Neuronal stem cell (in vitro differentiated cells): Measurements from ENCODE around the gene RPUSD4.

Experiments used
- DNase-seq: peaks from one replicate; pipeline ENCODE4 v3.0.0-alpha.2; 2013; ENCODE audit warnings: low spot score
- H2AFZ ChIP-seq: one replicate; pipeline ENCODE4 v1.6.1; 2013; ENCODE audit warnings: mild to moderate bottlenecking, low read length, inconsistent platforms
- H2AK5ac ChIP-seq: 2 replicates; pipeline ENCODE4 v1.6.1; 2013; ENCODE audit warnings: low read depth, mild to moderate bottlenecking, inconsistent platforms, low read length, moderate library complexity, mixed read lengths
- H2BK120ac ChIP-seq: 2 replicates; pipeline ENCODE4 v1.6.1; 2013; ENCODE audit warnings: low read depth, mild to moderate bottlenecking, inconsistent platforms, low read length, moderate library complexity, mixed read lengths
- H2BK12ac ChIP-seq: one replicate; pipeline ENCODE4 v1.6.1; 2013; ENCODE audit warnings: low read length, inconsistent platforms
- H2BK15ac ChIP-seq: 2 replicates; pipeline ENCODE4 v1.6.1; 2013; ENCODE audit warnings: mild to moderate bottlenecking, low read length, inconsistent platforms, mixed read lengths
- H2BK5ac ChIP-seq: one replicate; pipeline ENCODE4 v1.6.1; 2013; ENCODE audit warnings: inconsistent platforms, mild to moderate bottlenecking, low read length, moderate library complexity
- H3K14ac ChIP-seq: one replicate; pipeline ENCODE4 v1.6.1; 2013; ENCODE audit warnings: low read length, inconsistent platforms
- H3K18ac ChIP-seq: 2 replicates; pipeline ENCODE4 v1.6.1; 2013; ENCODE audit warnings: low read length, inconsistent platforms
- H3K23ac ChIP-seq: 2 replicates; pipeline ENCODE4 v1.6.1; 2013; ENCODE audit warnings: low read depth, mild to moderate bottlenecking, mixed read lengths, low read length, inconsistent platforms; ENCODE audit not compliant: poor library complexity
- H3K27ac ChIP-seq: replicated peaks from 3 replicates; pipeline ENCODE4 v1.5.1; 2013; ENCODE audit warnings: low read length, inconsistent platforms
- H3K27me3 ChIP-seq, 3 experiments: 2 replicates each; pipeline ENCODE4 v1.6.1; 2013; ENCODE audit warnings: low read length in 3 of 3, mild to moderate bottlenecking in 2 of 3, inconsistent platforms in 1 of 3, low read depth in 1 of 3, mixed read lengths in 1 of 3, moderate library complexity in 1 of 3; ENCODE audit not compliant: control insufficient read depth in 3 of 3, insufficient read depth in 3 of 3
- H3K36me3 ChIP-seq, 2 donors: replicated peaks in 1 of 2; 2 replicates each; pipeline ENCODE4 v1.6.1; 2013; ENCODE audit warnings: low read length in 2 of 2; ENCODE audit not compliant: control insufficient read depth in 2 of 2, insufficient read depth in 2 of 2
- H3K4ac ChIP-seq: 2 replicates; pipeline ENCODE4 v1.6.1; 2013; ENCODE audit warnings: inconsistent platforms, mild to moderate bottlenecking, low read length, moderate library complexity
- H3K4me1 ChIP-seq, 2 donors: 1 replicate in 1 of 2; 2 replicates in 1 of 2; pipeline ENCODE4 v1.6.1; 2013; ENCODE audit warnings: low read length in 2 of 2, low read depth in 1 of 2; ENCODE audit not compliant: control insufficient read depth in 2 of 2, insufficient read depth in 1 of 2
- H3K4me2 ChIP-seq: one replicate; pipeline ENCODE4 v1.6.1; 2013; ENCODE audit warnings: mild to moderate bottlenecking, low read length, inconsistent platforms; ENCODE audit not compliant: insufficient read depth, poor library complexity, severe bottlenecking
- H3K4me3 ChIP-seq, 2 donors: 2 replicates each; pipeline ENCODE4 v1.5.1; 2013; ENCODE audit warnings: low read length in 2 of 2, mild to moderate bottlenecking in 2 of 2, inconsistent platforms in 1 of 2, moderate library complexity in 1 of 2
- H3K79me1 ChIP-seq: one replicate; pipeline ENCODE4 v1.6.1; 2013; ENCODE audit warnings: low read depth, mild to moderate bottlenecking, inconsistent platforms, low read length, moderate library complexity
- H3K9ac ChIP-seq: one replicate; pipeline ENCODE4 v1.6.1; 2013; ENCODE audit warnings: mild to moderate bottlenecking, low read depth, low read length, inconsistent platforms; ENCODE audit not compliant: poor library complexity
- H3K9me3 ChIP-seq, 2 donors: replicated peaks in 1 of 2; 2 replicates each; pipeline versions ENCODE3 to v1.6.1; 2013; ENCODE audit warnings: low read length in 2 of 2, mild to moderate bottlenecking in 2 of 2, inconsistent platforms in 1 of 2, low read depth in 1 of 2, mixed read lengths in 1 of 2, moderate library complexity in 1 of 2; ENCODE audit not compliant: control insufficient read depth in 2 of 2, insufficient read depth in 1 of 2
- H4K8ac ChIP-seq: one replicate; pipeline ENCODE4 v1.6.1; 2013; ENCODE audit warnings: low read depth, mild to moderate bottlenecking, inconsistent platforms, low read length, moderate library complexity
- H4K91ac ChIP-seq: one replicate; pipeline ENCODE4 v1.6.1; 2013; ENCODE audit warnings: low read length, low read depth, mild to moderate bottlenecking, inconsistent platforms; ENCODE audit not compliant: poor library complexity
- WGBS, 2 donors: extraction: QIAGEN DNeasy Blood & Tissue Kit; methylation state at CpG; one replicate each; pipeline ENCODE4 v1.1.7; 2013; ENCODE audit warnings: missing lambda C conversion rate in 2 of 2, mixed read lengths in 1 of 2; ENCODE audit not compliant: insufficient read length in 2 of 2, insufficient replicate concordance in 1 of 2; ENCODE audit errors: extremely low coverage in 2 of 2; 5-methylcytosine and 5-hydroxymethylcytosine counted together

Gene RPUSD4

DNA sequence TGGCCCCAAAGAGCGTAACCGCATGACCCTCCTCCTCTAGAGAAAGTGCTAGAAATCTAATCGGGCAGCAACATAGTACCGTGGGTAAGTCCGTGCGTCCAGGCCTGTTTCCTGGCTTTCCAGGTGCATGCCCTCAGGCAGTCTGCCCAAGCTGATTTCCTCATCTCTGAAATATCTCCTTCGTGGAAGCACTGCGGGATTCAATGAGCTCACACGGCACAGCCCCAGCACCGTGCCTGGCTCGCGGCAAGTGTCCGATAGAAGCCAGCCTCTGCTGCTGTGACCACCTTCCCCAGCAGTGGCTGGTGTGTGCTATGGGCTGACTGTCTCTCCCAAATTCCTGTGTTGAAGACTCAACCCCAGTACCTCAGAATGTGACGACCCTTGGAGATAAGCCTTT lies 20.7 kb downstream of the RPUSD4 start:
- Histone ChIP-seq H2AFZ (no peak overlapping the region), H3K23ac (no peak overlapping the region), H3K4me2 (no peak overlapping the region), H3K14ac (no peak overlapping the region), H4K91ac (no peak overlapping the region), H2BK15ac (no peak overlapping the region), H2BK5ac (no peak overlapping the region), H4K8ac (no peak overlapping the region), H3K4ac (no peak overlapping the region), H3K79me1 (peaks cover 2% of the 10 kb centered on the region), H3K27me3 (no peaks in the 10 kb centered on the region), H2BK12ac (no peak overlapping the region), H3K27ac (no peak overlapping the region), H3K18ac (no peak overlapping the region), H2BK120ac (no peak overlapping the region), H3K4me3 (no peak overlapping the region), H3K4me1 (peaks cover 2 to 11% of the 10 kb centered on the region in 2 donors), H2AK5ac (peak overlapping the region; percentile 34), H3K36me3 (peaks cover 15 to 42% of the 10 kb centered on the region in 2 donors), H3K9me3 (peaks cover 2 to 3% of the 10 kb centered on the region in 2 donors), H3K9ac (no peak overlapping the region)
- DNase-seq = no peak
- WGBS, 2 donors = no CpG with 5 or more reads among the region's 14 CpGs

DNA sequence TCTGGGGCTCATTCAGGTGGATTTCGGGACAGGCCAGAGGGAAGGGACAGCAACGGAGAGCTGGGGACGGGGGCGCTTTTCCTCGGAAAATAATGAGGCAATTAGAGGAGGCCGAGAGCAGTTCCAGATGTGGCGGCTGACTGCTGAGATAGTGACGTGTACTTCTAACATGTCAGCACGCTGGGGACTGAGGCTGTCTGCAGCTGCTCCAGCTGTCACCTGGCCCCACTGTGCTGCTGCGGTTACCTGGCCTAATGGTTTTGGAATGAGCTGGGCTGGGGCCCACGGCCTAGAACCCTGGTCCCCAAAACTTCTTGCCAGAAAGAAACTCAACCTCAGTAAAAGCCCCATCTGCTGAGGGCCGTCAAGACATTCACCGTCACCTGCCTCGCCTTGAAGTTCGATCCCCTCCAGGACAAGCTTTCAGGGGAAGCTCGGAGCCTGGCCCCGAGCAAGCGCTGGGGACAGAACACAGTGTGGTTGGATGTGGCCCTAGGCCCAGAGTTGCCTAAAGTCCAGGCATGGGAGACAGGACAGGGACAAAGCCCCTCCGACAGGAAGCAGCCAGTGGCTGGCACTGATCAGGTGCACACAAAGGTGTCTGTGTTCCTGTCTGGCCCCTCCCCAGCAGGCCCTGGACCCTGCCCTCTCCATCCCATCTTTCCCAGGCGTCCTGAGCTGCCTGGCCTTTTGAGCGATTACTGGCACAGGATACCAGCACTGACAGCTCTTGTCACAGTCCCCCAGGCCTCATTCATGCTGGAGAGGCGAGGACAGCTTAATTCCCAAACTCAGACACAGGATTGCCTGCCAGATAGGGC lies 22.1 kb downstream of the RPUSD4 start:
- H3K4me3 ChIP-seq = peak overlapping the region in 1 of 2 donors; percentile 43
- peak overlapping the region; percentile 49 for H2AK5ac ChIP-seq
- no peak overlapping the region for H3K14ac ChIP-seq
- no peak overlapping the region for H2AFZ ChIP-seq
- no peak overlapping the region for H3K4ac ChIP-seq
- no peak overlapping the region for H2BK120ac ChIP-seq
- no peak overlapping the region for H4K91ac ChIP-seq
- no peak overlapping the region for H4K8ac ChIP-seq
- peaks cover 15 to 33% of the 10 kb centered on the region in 2 donors for H3K36me3 ChIP-seq
- peak overlapping the region; percentile 49 for H2BK15ac ChIP-seq
- peaks cover 9 to 24% of the 10 kb centered on the region in 2 donors for H3K4me1 ChIP-seq
- H3K27ac ChIP-seq = no peak overlapping the region
- H3K4me2 ChIP-seq = no peak overlapping the region
- peak overlapping the region; percentile 60 for H3K9ac ChIP-seq
- DNase-seq = no peak
- WGBS, 2 donors = no CpG with 5 or more reads among the region's 22 CpGs
- H3K23ac ChIP-seq = no peak overlapping the region
- H3K79me1 ChIP-seq = peaks cover 2% of the 10 kb centered on the region
- H3K9me3 ChIP-seq = no peaks in the 10 kb centered on the region
- H2BK12ac ChIP-seq = no peak overlapping the region
- no peaks in the 10 kb centered on the region for H3K27me3 ChIP-seq
- H3K18ac ChIP-seq = peak overlapping the region; percentile 20
- no peak overlapping the region for H2BK5ac ChIP-seq

DNA sequence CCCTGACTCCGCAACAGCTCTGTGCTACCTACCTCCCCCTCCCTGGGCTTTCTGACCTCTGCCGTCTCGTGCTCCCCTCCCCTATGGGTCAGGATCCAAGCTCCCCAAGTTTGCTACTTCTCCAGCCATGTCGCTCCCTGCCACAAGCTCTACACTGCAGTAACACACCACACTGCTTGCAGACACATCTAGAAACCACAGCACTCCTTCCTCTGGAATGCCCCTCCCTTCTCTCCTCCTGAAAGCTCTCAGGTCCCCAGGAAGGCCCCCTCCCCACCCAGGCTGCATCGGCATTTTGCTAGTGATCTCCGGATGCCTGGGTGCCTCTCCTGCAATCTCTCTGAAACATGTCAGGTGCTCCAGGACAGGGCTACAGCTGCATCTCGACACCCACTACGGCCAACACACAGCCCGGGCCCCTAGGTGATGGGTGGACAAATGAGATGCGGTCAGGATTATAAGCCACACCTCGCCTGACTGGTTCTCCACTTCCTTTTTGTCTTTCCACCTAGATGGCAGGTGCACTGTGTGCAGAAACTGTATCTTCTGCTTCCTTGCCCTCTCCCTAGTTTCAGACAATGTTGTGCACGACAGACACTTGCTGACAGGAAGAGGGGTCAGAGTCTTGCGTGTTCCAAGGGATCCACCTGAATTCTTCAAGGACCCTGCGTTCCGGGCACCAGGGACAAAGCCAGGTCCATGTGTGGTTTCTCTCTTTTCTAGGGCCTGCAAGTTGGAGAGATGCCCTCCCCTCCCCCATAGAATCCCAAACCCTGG lies 22.9 kb downstream of the RPUSD4 start:
- peak overlapping the region; percentile 47 for H2AK5ac ChIP-seq
- H3K9me3 ChIP-seq = no peaks in the 10 kb centered on the region
- no peak overlapping the region for H3K9ac ChIP-seq
- H3K4me3 ChIP-seq = no peak overlapping the region
- no peak overlapping the region for H2BK5ac ChIP-seq
- H3K4me1 ChIP-seq = peaks cover 9 to 26% of the 10 kb centered on the region in 2 donors
- H3K14ac ChIP-seq = no peak overlapping the region
- no peak overlapping the region for H4K91ac ChIP-seq
- no peak overlapping the region for H2BK120ac ChIP-seq
- H2AFZ ChIP-seq = no peak overlapping the region
- no peak overlapping the region for H2BK15ac ChIP-seq
- H2BK12ac ChIP-seq = no peak overlapping the region
- no peak overlapping the region for H3K4me2 ChIP-seq
- H3K4ac ChIP-seq = no peak overlapping the region
- no CpG with 5 or more reads among the region's 15 CpGs for WGBS, 2 donors
- H3K27me3 ChIP-seq = no peaks in the 10 kb centered on the region
- H4K8ac ChIP-seq = no peak overlapping the region
- H3K36me3 ChIP-seq = peaks cover 15 to 29% of the 10 kb centered on the region in 2 donors
- no peak overlapping the region for H3K27ac ChIP-seq
- peaks cover 2% of the 10 kb centered on the region for H3K79me1 ChIP-seq
- no peak for DNase-seq
- H3K23ac ChIP-seq = no peak overlapping the region
- H3K18ac ChIP-seq = peak overlapping the region; percentile 54
